ENCODE results near the gene PRKN. TPM values are rescaled to one million over a fixed set of nuclear protein-coding genes. Genes with fewer than 3 reads are reported as not detected.

The PRKN gene
- total RNA-seq, 2 donors from 2014 or later: 15.7 to 19.3 TPM

- H3K9me3 ChIP-seq: no peaks in the 10 kb centered on the region
- DNase-seq (ENCODE audit: low spot score): no peak
- no peak overlapping the region for H3K4me3 ChIP-seq
- H3K36me3 ChIP-seq: no peaks in the 10 kb centered on the region
- TF ChIP-seq CTCF (IDR thresholded peaks at IDR 0.05): no peak
- no peaks in the 10 kb centered on the region for H3K27me3 ChIP-seq
- no peaks in the 10 kb centered on the region for H3K4me1 ChIP-seq
- H3K27ac ChIP-seq: no peak overlapping the region
Observed at GRCh38 chr6:161459008-161459615, 1268.5 kb downstream of the PRKN start.

GRCh38 chr6:161458201-161458951 lies 1269.2 kb downstream of the PRKN start:
- DNase-seq (ENCODE audit: low spot score): no peak
- no peaks in the 10 kb centered on the region for H3K36me3 ChIP-seq

GRCh38 chr6:161455848-161456247 lies 1271.7 kb downstream of the PRKN start:
- DNase-seq (ENCODE audit: low spot score): no peak
- Histone ChIP-seq H3K9me3 (no peaks in the 10 kb centered on the region), H3K36me3 (no peaks in the 10 kb centered on the region), H3K27ac (no peak overlapping the region), H3K4me3 (no peak overlapping the region), H3K4me1 (no peaks in the 10 kb centered on the region), H3K27me3 (no peaks in the 10 kb centered on the region)
- no peak for TF ChIP-seq CTCF (IDR thresholded peaks at IDR 0.05)

More at GRCh38 chr6:161458201-161458951, 1269.2 kb downstream of the PRKN start:
- no peaks in the 10 kb centered on the region for H3K4me1 ChIP-seq
- H3K9me3 ChIP-seq: no peaks in the 10 kb centered on the region
- H3K27ac ChIP-seq: no peak overlapping the region
- TF ChIP-seq CTCF (IDR thresholded peaks at IDR 0.05): no peak
- no peaks in the 10 kb centered on the region for H3K27me3 ChIP-seq
- H3K4me3 ChIP-seq: no peak overlapping the region

GRCh38 chr6:161453558-161453957 lies 1274.0 kb downstream of the PRKN start:
- no peak for DNase-seq (ENCODE audit: low spot score)
- Histone ChIP-seq H3K9me3 (no peaks in the 10 kb centered on the region), H3K4me3 (no peak overlapping the region), H3K4me1 (no peaks in the 10 kb centered on the region), H3K36me3 (no peaks in the 10 kb centered on the region), H3K27me3 (no peaks in the 10 kb centered on the region), H3K27ac (no peak overlapping the region)
- no peak for TF ChIP-seq CTCF (IDR thresholded peaks at IDR 0.05)

GRCh38 chr6:161452241-161452640 lies 1275.3 kb downstream of the PRKN start:
- Histone ChIP-seq H3K27me3 (no peaks in the 10 kb centered on the region), H3K36me3 (no peaks in the 10 kb centered on the region), H3K9me3 (no peaks in the 10 kb centered on the region), H3K27ac (no peak overlapping the region), H3K4me3 (no peak overlapping the region), H3K4me1 (no peaks in the 10 kb centered on the region)
- DNase-seq (ENCODE audit: low spot score): no peak
- no peak for TF ChIP-seq CTCF (IDR thresholded peaks at IDR 0.05)
